Measurements from ENCODE around the gene ABCA7.

- TF ChIP-seq CTCF (IDR thresholded peaks at IDR 0.05) (no peak), POLR2A (IDR thresholded peaks at IDR 0.05) (no peak)
These were observed 7.8 kb downstream of the ABCA7 start for GRCh38 chr19:1047696-1048147.
